Measurements from ENCODE around the gene POTEF. TPM values are rescaled to one million over a fixed set of nuclear protein-coding genes. Genes with fewer than 3 reads are reported as not detected.
"Not testable (repeated sequence)": the region's sequence is repeated elsewhere in the genome, so short reads cannot be mapped to it uniquely, and the experiment has no call there.

POTEF gene
- total RNA-seq, 1 donor: under 0.01 TPM

GRCh38 chr2:130136546-130136945 lies 7.5 kb upstream of the POTEF start:
- DNase-seq (ENCODE audit: low read depth in 2 of 3, low spot score in 2 of 3): not testable (repeated sequence)

GRCh38 chr2:130135692-130136541 lies 6.9 kb upstream of the POTEF start:
- DNase-seq (ENCODE audit: low read depth in 2 of 3, low spot score in 2 of 3): no peak

GRCh38 chr2:130128464-130128863 lies 558 bp downstream of the POTEF start:
- DNase-seq (ENCODE audit: low read depth in 2 of 3, low spot score in 2 of 3): not testable (repeated sequence)

- not testable (repeated sequence) for DNase-seq (ENCODE audit: low read depth in 2 of 3, low spot score in 2 of 3)
These were observed 1.3 kb downstream of the POTEF start for GRCh38 chr2:130127726-130128125.

- not testable (repeated sequence) for DNase-seq (ENCODE audit: low read depth in 2 of 3, low spot score in 2 of 3)
These were observed 8.1 kb downstream of the POTEF start for GRCh38 chr2:130120924-130121323.

GRCh38 chr2:130102597-130103363 lies 26.2 kb downstream of the POTEF start:
- DNase-seq (ENCODE audit: low read depth in 2 of 3, low spot score in 2 of 3): not testable (repeated sequence)

GRCh38 chr2:130062645-130063044 lies 66.4 kb downstream of the POTEF start:
- DNase-seq (ENCODE audit: low read depth in 2 of 3, low spot score in 2 of 3): not testable (repeated sequence)

- not testable (repeated sequence) for DNase-seq (ENCODE audit: low read depth in 2 of 3, low spot score in 2 of 3)
These were observed 69.0 kb downstream of the POTEF start for GRCh38 chr2:130059982-130060381.

- DNase-seq (ENCODE audit: low read depth in 2 of 3, low spot score in 2 of 3): not testable (repeated sequence)
These were observed 72.7 kb downstream of the POTEF start for GRCh38 chr2:130056336-130056735.

- DNase-seq (ENCODE audit: low read depth in 2 of 3, low spot score in 2 of 3): not testable (repeated sequence)
These were observed 75.7 kb downstream of the POTEF start for GRCh38 chr2:130053217-130053911.

- not testable (repeated sequence) for DNase-seq (ENCODE audit: low read depth in 2 of 3, low spot score in 2 of 3)
These were observed 76.6 kb downstream of the POTEF start for GRCh38 chr2:130052376-130052775.

- not testable (repeated sequence) for DNase-seq (ENCODE audit: low read depth in 2 of 3, low spot score in 2 of 3)
These were observed 80.6 kb downstream of the POTEF start for GRCh38 chr2:130048422-130048821.

GRCh38 chr2:130038265-130038603 lies 90.8 kb downstream of the POTEF start:
- DNase-seq (ENCODE audit: low read depth in 2 of 3, low spot score in 2 of 3): not testable (repeated sequence)

- not testable (repeated sequence) for DNase-seq (ENCODE audit: low read depth in 2 of 3, low spot score in 2 of 3)
These were observed 103.1 kb downstream of the POTEF start for GRCh38 chr2:130025931-130026330.

Small RNA genes within 50 kb of the gene (small RNA-seq; reads per million reads assigned to genes)
- gene AC018865.2: not detected
- gene RNU6-1049P: not detected

Other genes with a start within 250 kb of the POTEF start
- under 0.01 TPM for gene RAB6C, start 149.6 kb downstream of the POTEF start, total RNA-seq
- not detected for gene CCDC74B, start 15.9 kb upstream of the POTEF start, total RNA-seq
- gene SMPD4, start 52.4 kb upstream of the POTEF start, total RNA-seq: 31.0 TPM
- 247 TPM for gene MZT2B, start 53.0 kb upstream of the POTEF start, total RNA-seq
- gene TUBA3E, start 69.2 kb upstream of the POTEF start, total RNA-seq: not detected
- 208 TPM for gene IMP4, start 213.7 kb upstream of the POTEF start, total RNA-seq
- gene PTPN18, start 226.8 kb upstream of the POTEF start, total RNA-seq: 56.0 TPM

All from hematopoietic multipotent progenitor cell (in vitro differentiated cells).